ENCODE data around the gene NCBP3.
"Not testable (repeated sequence)": the region's sequence is repeated elsewhere in the genome, so short reads cannot be mapped to it uniquely, and the experiment has no call there.

Gene NCBP3

DNA sequence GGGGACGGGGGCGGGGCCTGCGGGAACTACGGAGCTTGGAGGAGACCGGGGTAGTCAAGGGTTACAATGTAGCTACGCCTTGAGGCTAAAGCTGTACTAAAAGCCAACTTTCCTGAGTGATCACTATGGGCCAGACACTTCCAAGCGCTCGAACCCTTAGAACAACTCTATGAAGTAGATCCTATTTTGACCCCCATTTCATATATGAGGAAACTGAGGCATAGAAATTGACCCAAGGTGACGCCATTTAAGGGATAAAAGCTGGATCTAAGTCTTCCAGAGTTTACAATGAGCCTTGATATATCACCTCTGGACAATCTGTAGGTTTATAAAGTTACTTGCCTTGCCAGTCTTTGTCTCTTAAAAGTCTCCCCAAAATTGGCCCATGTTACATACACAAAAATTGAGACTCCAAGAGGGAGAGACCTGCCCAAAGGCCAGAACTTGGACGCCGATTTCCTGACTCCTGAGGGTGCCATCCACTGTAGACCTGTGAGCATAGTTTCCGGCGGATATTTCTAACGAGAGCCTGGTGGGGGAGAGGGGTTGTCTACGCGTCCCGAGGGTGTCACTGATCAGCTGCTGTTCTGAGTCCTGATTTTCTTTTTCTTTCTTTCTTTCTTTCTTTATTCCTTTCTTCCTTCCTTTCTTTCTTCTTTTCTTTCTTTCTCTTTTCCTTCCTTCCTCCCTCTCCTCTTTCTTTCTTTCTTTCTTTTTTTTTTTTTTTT, 555 bp upstream of the NCBP3 start:
- no peak for DNase-seq (ENCODE audit: low spot score)

DNA sequence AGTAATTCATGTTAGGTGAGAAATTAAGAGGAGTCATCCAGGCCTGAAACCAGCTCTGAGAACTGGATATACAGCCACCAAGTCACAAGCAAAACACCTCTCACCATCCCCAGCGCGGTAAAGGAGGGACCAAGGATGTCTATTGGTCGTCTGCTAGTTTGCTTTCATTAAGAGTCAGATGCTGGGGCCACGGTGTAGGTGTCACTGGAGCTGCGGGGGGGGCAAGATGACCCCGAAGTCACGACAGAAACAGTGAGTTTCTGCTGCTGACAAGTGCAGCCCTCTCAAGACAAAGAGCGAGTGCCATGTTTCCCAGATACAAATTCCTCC, 790 bp downstream of the NCBP3 start:
- no peak for DNase-seq (ENCODE audit: low spot score)

DNA sequence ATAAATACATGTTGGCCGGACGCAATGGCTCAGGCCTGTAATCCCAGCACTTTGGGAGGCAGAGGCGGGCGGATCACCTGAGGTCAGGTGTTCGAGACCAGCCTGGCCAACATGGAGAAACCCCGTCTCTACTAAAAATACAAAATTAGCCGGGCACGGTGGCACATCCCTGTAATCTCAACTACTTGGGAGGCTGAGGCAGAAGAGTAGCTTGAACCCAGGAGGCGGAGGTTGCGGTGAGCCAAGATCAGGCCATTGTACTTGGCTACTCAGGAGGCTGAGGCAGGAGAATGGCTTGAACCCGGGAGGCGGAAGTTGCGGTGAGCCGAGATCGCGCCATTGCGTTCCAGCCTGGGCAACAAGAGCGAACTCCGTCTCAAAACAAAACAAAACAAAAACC, 1.5 kb downstream of the NCBP3 start:
- DNase-seq (ENCODE audit: low spot score) = not testable (repeated sequence)

GRCh38 chr17:3843935-3844516, 2.0 kb downstream of the NCBP3 start:
- peak; percentile 61 for DNase-seq (ENCODE audit: low spot score)

DNA sequence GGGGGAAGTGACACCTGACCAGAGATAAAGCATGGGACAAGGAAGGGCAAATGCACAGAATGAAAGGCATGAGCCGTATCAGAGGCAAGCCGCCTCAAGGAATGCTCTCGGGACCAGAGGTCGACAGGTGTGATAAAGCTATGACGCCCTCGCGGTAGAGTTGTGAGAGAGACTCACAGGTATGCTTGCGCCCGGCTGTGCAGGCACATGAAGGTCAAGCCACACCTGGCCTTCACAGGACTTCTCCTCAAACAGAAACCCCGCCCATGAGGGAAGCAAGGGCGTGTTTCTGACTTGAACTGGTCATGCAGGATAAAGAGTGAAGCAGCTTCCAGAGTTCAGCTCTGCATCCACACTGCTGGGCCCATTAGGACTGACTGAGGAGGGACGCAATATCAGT, 7.8 kb downstream of the NCBP3 start:
- peak; percentile 67 for DNase-seq (ENCODE audit: low spot score)

DNA sequence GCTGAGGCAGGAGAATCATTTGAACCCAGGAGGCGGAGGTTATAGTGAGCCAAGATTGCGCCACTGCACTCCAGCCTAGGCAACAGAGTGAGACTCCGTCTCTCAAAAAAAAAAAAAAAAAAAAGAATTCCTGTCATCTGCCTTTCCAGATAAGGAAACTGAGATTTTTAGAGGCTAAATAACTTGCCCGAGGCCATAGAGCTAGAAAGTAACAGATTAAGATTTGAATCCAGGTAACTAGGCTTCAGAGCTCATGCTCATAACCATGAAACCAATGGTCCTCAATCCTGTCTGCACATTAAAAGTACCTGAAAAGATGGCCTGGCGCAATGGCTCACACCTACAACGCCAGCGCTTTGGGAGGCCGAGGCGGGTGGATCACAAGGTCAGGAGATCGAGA, 9.5 kb downstream of the NCBP3 start:
- DNase-seq (ENCODE audit: low spot score) = no peak

DNA sequence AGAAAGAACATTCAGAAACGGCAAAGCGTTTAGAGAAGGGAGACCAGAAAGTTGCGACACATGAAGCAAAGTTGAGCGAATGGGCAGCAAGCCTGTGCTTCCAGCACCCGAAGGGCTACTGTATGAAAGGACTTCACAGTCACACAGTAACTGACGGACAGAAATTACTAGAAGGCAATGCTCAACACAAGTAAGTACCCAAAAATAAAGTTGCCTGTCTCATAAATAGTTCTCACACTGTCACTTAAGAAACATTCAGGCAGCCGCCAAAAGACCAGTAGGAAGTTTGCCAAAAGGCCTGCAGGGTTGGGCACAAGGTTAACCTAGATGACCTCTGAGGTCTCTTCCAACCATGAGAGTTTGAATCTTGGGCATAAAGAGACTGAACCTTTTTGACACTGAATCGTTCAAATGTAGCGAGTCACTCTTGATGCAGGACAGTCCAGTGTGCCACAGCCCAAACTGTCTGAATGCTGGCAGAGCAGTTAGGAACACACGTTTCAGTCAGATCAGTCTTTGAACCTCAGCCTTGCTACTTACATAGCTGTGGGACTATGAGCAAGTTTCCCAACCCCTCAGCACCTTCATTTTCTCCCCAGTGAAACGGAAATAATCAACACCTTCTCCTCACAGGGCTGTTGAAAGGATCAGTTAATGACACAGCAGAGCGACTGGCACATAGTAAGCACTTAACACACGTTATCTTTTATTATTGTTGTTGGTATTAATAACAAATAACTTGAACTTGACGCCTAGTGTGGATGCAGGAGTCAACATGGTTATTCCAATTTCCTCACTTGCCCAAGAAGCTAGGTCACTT, 10.4 kb downstream of the NCBP3 start:
- no peak for DNase-seq (ENCODE audit: low spot score)

DNA sequence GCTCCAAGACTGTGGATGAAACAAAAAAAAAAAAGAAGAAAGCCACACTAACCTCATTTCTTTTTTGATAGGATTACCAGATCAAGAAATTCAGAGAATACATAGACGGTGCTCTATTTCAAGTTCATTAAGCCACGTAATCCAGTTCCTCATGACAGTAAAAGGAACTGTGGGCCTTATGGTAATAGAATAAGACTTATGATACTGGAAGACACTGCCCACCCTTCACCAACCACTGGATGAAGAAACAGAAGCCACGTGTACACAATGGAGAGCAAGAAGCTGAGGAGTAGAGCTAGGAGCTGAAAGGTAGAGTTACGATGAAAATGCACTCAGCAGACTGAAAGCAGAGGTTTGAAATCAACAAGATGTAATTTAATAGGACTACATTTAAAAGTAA, 11.2 kb downstream of the NCBP3 start:
- DNase-seq (ENCODE audit: low spot score) = no peak

GRCh38 chr17:3828852-3829232, 17.2 kb downstream of the NCBP3 start:
- DNase-seq (ENCODE audit: low spot score) = no peak

DNA sequence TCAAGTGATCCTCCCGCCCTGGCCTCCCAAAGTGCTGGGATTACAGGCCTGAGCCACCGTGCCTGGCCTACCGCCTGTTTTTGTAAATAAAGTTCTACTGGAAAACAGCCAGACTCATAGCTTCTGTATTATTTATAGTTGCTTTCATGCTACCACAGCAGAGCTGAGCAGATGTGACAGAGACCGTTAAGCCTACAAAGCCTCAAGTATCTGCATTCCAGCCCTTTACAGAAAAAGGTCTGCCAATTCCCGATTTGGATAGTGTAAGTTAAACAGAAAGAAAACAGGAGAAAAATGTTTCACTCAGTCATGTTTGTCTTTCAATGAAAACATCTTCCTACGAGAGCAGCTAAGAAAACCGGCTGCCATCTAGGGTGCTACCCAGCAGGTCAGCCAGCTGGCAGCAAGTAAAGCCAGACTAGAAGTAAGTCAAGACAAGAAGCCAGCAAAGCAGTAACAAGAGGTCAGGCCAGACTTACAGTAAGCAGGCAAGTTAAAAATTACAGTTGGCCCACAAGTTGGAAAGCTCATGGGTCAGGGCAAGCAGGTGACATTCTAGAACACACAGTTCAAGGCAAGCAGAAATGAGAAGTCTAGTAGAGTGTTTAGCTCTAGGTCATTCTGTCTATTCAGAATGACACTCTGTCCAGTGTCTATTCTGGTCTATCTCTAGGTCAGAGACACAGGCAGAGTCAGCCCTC, 17.7 kb downstream of the NCBP3 start:
- DNase-seq (ENCODE audit: low spot score) = no peak

GRCh38 chr17:3827124-3827773, 18.8 kb downstream of the NCBP3 start:
- peak; percentile 50 for DNase-seq (ENCODE audit: low spot score)

GRCh38 chr17:3826191-3826590, 19.9 kb downstream of the NCBP3 start:
- no peak for DNase-seq (ENCODE audit: low spot score)

DNA sequence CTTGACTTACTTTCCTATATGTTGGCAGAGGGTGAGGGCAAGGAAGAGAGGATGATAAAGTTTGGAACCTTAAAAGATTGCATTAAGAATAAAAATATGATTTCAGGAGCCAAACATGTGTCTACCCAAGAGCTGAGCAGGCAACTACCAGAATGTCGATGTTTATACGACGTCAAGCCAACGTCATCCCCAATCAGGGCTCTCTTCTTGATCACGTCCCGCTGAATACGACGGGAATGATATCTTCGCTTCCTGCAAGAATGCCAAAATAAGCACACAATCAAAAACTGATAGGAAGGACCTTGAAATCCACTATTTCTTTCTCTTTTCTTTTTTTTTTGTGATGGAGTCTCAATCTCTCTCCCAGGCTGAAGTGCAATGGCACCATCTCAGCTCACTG, 24.9 kb downstream of the NCBP3 start:
- DNase-seq (ENCODE audit: low spot score) = no peak

- DNase-seq (ENCODE audit: low spot score) = no peak
Observed at GRCh38 chr17:3818786-3819185, 27.3 kb downstream of the NCBP3 start.

DNA sequence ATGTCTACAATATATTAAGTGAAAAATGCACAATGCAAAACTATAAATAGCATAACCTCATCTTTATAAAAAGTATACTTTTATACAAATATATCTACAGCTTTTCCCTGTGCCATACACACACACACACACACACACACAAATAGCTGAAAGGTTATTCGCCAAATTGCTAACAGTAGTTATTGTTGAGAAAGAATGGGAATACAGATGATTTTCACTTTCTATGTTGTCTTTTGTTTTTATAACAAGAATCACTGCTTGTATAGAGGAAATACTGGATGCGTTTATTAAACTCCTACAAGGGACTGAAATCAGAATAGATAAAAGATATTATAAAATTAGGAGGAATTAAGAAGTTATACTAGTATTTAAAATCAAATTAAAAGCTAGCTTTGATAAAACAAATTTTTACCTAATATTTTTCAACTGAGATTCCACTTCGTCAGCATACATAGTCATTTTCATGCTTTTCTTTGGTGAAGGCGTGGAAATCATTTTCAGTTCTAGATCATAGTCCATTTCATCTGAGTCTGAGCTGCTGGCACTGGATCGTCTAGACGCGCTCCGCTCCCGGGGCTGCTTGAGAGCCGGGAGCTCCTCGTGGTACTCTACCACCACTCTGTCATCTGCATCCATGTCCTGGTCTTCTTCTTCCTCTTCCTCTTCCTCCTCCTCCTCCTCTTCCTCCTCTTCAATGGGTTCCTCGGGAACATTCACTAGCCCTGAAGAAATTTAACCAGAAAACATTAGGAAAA, 28.0 kb downstream of the NCBP3 start:
- DNase-seq (ENCODE audit: low spot score) = no peak

GRCh38 chr17:3815925-3816324, 30.1 kb downstream of the NCBP3 start:
- DNase-seq (ENCODE audit: low spot score) = no peak

- no peak for DNase-seq (ENCODE audit: low spot score)
Observed at GRCh38 chr17:3815122-3815521, 30.9 kb downstream of the NCBP3 start.

DNA sequence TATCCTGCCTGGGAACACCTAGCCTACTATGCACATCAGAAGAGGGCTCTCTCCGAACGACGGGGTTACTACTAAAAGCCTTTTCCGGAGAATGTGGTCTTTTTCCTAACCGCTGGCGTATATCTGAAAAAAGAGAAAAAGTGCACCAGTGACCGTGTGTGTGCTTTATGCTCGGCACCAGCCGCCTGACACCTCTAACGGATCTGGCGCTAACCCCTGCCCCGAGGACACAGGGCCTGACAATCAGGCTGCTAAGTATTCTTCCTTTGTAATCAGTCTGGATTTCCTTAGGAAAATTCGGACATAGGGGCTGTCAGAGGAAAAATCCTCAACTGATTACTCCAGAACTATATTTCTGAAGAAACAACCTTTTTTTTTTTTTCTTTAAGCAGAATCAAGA, 31.7 kb downstream of the NCBP3 start:
- DNase-seq (ENCODE audit: low spot score) = no peak

DNA sequence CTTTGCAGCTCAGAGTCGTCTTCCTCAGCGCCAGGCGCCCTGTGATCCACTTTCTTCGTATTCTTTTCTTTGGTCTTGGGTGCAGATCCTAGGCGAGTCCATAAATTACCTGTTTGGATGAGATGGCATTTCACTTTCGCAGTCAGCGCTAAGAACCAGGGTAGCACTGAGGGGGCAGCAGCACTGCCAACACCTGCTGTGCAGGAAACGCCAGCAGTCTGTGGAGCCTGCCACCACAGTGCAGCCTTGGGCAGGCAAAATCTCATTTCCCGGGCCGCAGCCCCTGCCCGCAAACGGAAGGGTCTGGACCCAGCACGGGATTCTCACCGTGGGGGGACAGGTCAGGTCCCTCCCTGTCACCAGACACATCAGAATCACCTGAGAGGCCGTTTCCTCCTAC, 32.9 kb downstream of the NCBP3 start:
- no peak for DNase-seq (ENCODE audit: low spot score)

DNA sequence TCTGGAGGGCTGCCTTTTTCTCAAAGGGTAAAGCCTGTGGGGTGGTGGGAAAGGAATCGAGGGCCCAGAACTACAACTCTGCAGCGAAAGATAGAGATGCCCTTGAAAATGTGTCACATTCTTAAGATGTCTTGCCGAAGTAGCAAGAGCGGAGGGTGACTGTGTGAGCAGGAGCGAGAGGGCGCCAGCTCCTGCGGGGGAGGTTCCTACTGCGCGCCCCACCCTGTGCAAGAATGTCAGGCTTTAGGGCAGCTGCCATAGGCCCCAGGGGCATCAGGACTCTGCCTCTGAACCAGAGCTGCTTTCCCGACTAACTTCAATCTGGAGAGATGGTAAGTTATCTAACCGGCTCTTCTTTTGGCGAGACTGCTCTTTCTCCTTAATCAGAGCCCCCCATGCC, 33.3 kb downstream of the NCBP3 start:
- no peak for DNase-seq (ENCODE audit: low spot score)

- DNase-seq (ENCODE audit: low spot score) = no peak
Observed at GRCh38 chr17:3812284-3812683, 33.8 kb downstream of the NCBP3 start.

- no peak for DNase-seq (ENCODE audit: low spot score)
Observed at GRCh38 chr17:3810019-3810418, 36.0 kb downstream of the NCBP3 start.
